Transverse colon (tissue), 4 donors: ENCODE data around the gene TSC22D3. TPM values are rescaled to one million over a fixed set of nuclear protein-coding genes. Genes with fewer than 3 reads are reported as not detected.

ENCODE experiments used
- DNase-seq: peaks from one replicate; pipeline ENCODE4 v3.0.0-alpha.2; 2019
- H3K27ac ChIP-seq, 4 donors: fragments of 200-600 bp; sonication (generic); 2 replicates each; pipeline ENCODE4 v1.5.1; 2016 to 2018; ENCODE audit warnings: inconsistent platforms in 4 of 4
- H3K27me3 ChIP-seq: fragments of 200-600 bp; sonication (generic); 2 replicates; pipeline ENCODE4 v1.5.1; 2017; ENCODE audit warnings: inconsistent platforms
- H3K36me3 ChIP-seq, 4 donors: fragments of 200-600 bp; sonication (generic); 2 replicates each; pipeline ENCODE4 v1.5.1; 2017 to 2019; ENCODE audit warnings: inconsistent platforms in 4 of 4
- H3K4me1 ChIP-seq, 4 donors: fragments of 200-600 bp; sonication (generic); 2 replicates each; pipeline ENCODE4 v1.5.1; 2017 to 2020; ENCODE audit warnings: inconsistent platforms in 4 of 4
- H3K4me3 ChIP-seq, 4 donors: fragments of 200-600 bp; sonication (generic); 1 replicate in 1 of 4; 2 replicates in 3 of 4; pipeline versions ENCODE4 v1.5.1 to v1.6.1; 2017 to 2019; ENCODE audit warnings: inconsistent platforms in 4 of 4
- H3K9me3 ChIP-seq, 2 donors: fragments of 200-600 bp; sonication (generic); 2 replicates each; pipeline ENCODE4 v1.5.1; 2017 to 2019; ENCODE audit warnings: inconsistent platforms in 2 of 2
- CTCF ChIP-seq, 5 experiments: fragments of 200-600 bp in 3 of 5; fragments of 450-650 bp in 2 of 5; sonication (generic) in 3 of 5; IDR thresholded peaks; 1 replicate in 2 of 5; 2 replicates in 3 of 5; pipeline ENCODE4 v1.5.1; 2016 to 2017; ENCODE audit warnings: antibody characterized with exemption in 5 of 5, inconsistent platforms in 3 of 5, mild to moderate bottlenecking in 2 of 5, moderate library complexity in 1 of 5
- EP300 ChIP-seq: sonication (generic); formaldehyde crosslinking; IDR thresholded peaks from one replicate; pipeline ENCODE4 v1.6.1; 2017; ENCODE audit warnings: antibody characterized with exemption, low read depth
- POLR2A ChIP-seq: fragments of 450-650 bp; IDR thresholded peaks from one replicate; pipeline ENCODE4 v1.6.1; 2016; ENCODE audit warnings: antibody characterized with exemption, mild to moderate bottlenecking, moderate library complexity
- POLR2AphosphoS5 ChIP-seq, 3 donors: sonication (generic); formaldehyde crosslinking; IDR thresholded peaks; one replicate each; pipeline ENCODE4 v1.6.1; 2016; ENCODE audit warnings: antibody characterized with exemption in 3 of 3
- WGBS, 2 donors: methylation state at CpG; one replicate each; pipeline ENCODE4 v1.1.5; 2018; ENCODE audit warnings: low coverage in 1 of 2; 5-methylcytosine and 5-hydroxymethylcytosine counted together
- in situ Hi-C, 4 donors: fragments of 200-750 bp; cut with MboI; loops; one replicate each; pipeline versions ENCODE4 v1.15.0 to v1.15.1; 2017; ENCODE audit warnings: low sequenced_read_pairs in 3 of 4, low pct_ligation_motif_present in 1 of 4, low pct_unique_long_range_greater_than_20kb in 1 of 4
- intact Hi-C: fragments of 100-400 bp; cut with DNase I; formaldehyde crosslinking; loops from one replicate; pipeline ENCODE4 v1.15.1; 2023; ENCODE audit warnings: low total_unique reads
- total RNA-seq, 4 donors: library from RNA; depleted of rRNA; stranded (reverse); fragments of >200 nt; gene quantifications; one replicate each; pipeline ENCODE4 v1.1.0, GENCODE V29; 2016

Gene TSC22D3
- total RNA-seq, 4 donors from 2014 or later, result 146 to 349 (median 202) TPM

- TF ChIP-seq CTCF (IDR thresholded peaks at IDR 0.05) (no peak), POLR2A (no peak), EP300 (no peak), POLR2AphosphoS5 (IDR thresholded peaks at IDR 0.05) (no peak)
- peak; percentile 25 for DNase-seq
- Histone ChIP-seq H3K4me3 (no peak overlapping the region), H3K27ac (peak overlapping the region in 2 of 4 donors; percentile 28 to 50), H3K36me3 (no peaks in the 10 kb centered on the region), H3K27me3 (no peaks in the 10 kb centered on the region), H3K9me3 (no peaks in the 10 kb centered on the region), H3K4me1 (no peaks in the 10 kb centered on the region)
- WGBS, 2 donors, result 75% methylated on average over 8 of the region's 8 CpGs; no CpG with 5 or more reads in 1 of the 2 donors
- intact Hi-C loops (no loop called here), in situ Hi-C loops (loop anchor here in 1 of 4 donors (25.0 kb wide), 1 partner anchor 104 kb away; no protein-coding TSS in a partner anchor)
Observed at GRCh38 chrX:107766470-107767150, 9.0 kb downstream of the TSC22D3 start.

- Histone ChIP-seq H3K4me1 (no peaks in the 10 kb centered on the region), H3K9me3 (no peaks in the 10 kb centered on the region), H3K36me3 (no peaks in the 10 kb centered on the region), H3K27ac (no peak overlapping the region), H3K4me3 (no peak overlapping the region), H3K27me3 (no peaks in the 10 kb centered on the region)
- in situ Hi-C loops (loop anchor here in 1 of 4 donors (25.0 kb wide), 1 partner anchor 103 kb away; no protein-coding TSS in a partner anchor), intact Hi-C loops (no loop called here)
- no peak for DNase-seq
- TF ChIP-seq POLR2AphosphoS5 (IDR thresholded peaks at IDR 0.05) (no peak), POLR2A (no peak), EP300 (no peak), CTCF (IDR thresholded peaks at IDR 0.05) (no peak)
- 83 to 100% methylated on average over 2 to 11 of the region's 11 CpGs for WGBS, 2 donors
Observed at GRCh38 chrX:107764845-107765608, 10.6 kb downstream of the TSC22D3 start.

- no peak for DNase-seq
- Histone ChIP-seq H3K27ac (no peak overlapping the region), H3K4me1 (no peaks in the 10 kb centered on the region), H3K36me3 (no peaks in the 10 kb centered on the region), H3K4me3 (no peak overlapping the region), H3K27me3 (no peaks in the 10 kb centered on the region), H3K9me3 (no peaks in the 10 kb centered on the region)
- intact Hi-C loops (no loop called here), in situ Hi-C loops (loop anchor here in 1 of 4 donors (25.0 kb wide), 1 partner anchor 101 kb away; no protein-coding TSS in a partner anchor)
- TF ChIP-seq CTCF (IDR thresholded peaks at IDR 0.05) (no peak), EP300 (no peak), POLR2AphosphoS5 (IDR thresholded peaks at IDR 0.05) (no peak), POLR2A (no peak)
- WGBS, 2 donors, result 77% methylated on average over 1 of the region's 1 CpG; no CpG with 5 or more reads in 1 of the 2 donors
Observed at GRCh38 chrX:107763647-107764046, 11.9 kb downstream of the TSC22D3 start.
